Peyer's patch (tissue), 4 donors: ENCODE results near the gene CENPU.

Experiments
- CTCF ChIP-seq, 6 experiments: fragments of 450-650 bp in 4 of 6; fragments of 200-600 bp in 2 of 6; sonication (generic) in 1 of 6; IDR thresholded peaks; one replicate each; pipeline ENCODE4 v1.5.1; 2017 to 2019; ENCODE audit warnings: antibody characterized with exemption in 6 of 6, mild to moderate bottlenecking in 3 of 6, moderate library complexity in 1 of 6
- POLR2A ChIP-seq, 2 donors: fragments of 450-650 bp; IDR thresholded peaks; one replicate each; pipeline ENCODE4 v1.5.1; 2017; ENCODE audit warnings: antibody characterized with exemption in 2 of 2, mild to moderate bottlenecking in 2 of 2, moderate library complexity in 2 of 2

- no peak for TF ChIP-seq CTCF (IDR thresholded peaks at IDR 0.05)
- TF ChIP-seq POLR2A (IDR thresholded peaks at IDR 0.05) = no peak
Observed at GRCh38 chr4:184768296-184768695, 34.4 kb upstream of the CENPU start.
